ENCODE measurements around the gene GRM8.

GRCh38 chr7:126780993-126781392 is 471.7 kb downstream of the GRM8 start:
- TF ChIP-seq CTCF (IDR thresholded peaks at IDR 0.05; ENCODE audit: low read depth, low read length, missing input control) = no peak
- no peak for TF ChIP-seq GABPA (IDR thresholded peaks at IDR 0.05 in 1 of 2, conservative IDR thresholded peaks at IDR 0.05 in 1 of 2)
- TF ChIP-seq JUND (IDR thresholded peaks at IDR 0.05) = no peak
- TF ChIP-seq TAF1 (conservative IDR thresholded peaks at IDR 0.05) = no peak
- no peak for TF ChIP-seq MAX (IDR thresholded peaks at IDR 0.05)
- TF ChIP-seq YY1 (IDR thresholded peaks at IDR 0.05) = no peak
- no peak for TF ChIP-seq SP1 (IDR thresholded peaks at IDR 0.05)
- no peak for TF ChIP-seq RAD21 (IDR thresholded peaks at IDR 0.05)
- no peak for TF ChIP-seq HNF4G (IDR thresholded peaks at IDR 0.05)
